ENCODE results near the gene JAK3. TPM values are rescaled to one million over a fixed set of nuclear protein-coding genes. Genes with fewer than 3 reads are reported as not detected.
A peak's percentile ranks its signal among the peaks of the same experiment; 100 is the strongest.

The JAK3 gene
- total RNA-seq, 1 donor from 2014 or later, result 256 TPM

- H3K4me3 Mint-ChIP-seq, result no peak overlapping the region
- H3K36me3 Mint-ChIP-seq (ENCODE audit: low read depth), result no peaks in the 10 kb centered on the region
- ChIA-PET POLR2A (interaction anchor here (0.7 to 3.7 kb wide), 4 partner anchors 12 to 153 kb away, joined by 3 to 36 read pairs (median 16); partner anchors contain the start of genes CCDC124 and RPL18A), CTCF (interaction anchor here (1.5 to 2.7 kb wide), 3 partner anchors 12 to 61 kb away, joined by 3 to 24 read pairs (median 8); partner anchors contain the start of genes CCDC124 and RPL18A)
- H3K9me3 Mint-ChIP-seq, result no peaks in the 10 kb centered on the region
- peaks cover 21% of the 10 kb centered on the region for H3K4me1 Mint-ChIP-seq
- ATAC-seq (ENCODE audit: low read depth) (no peak), DNase-seq (no peak)
- H3K27me3 Mint-ChIP-seq, result peaks cover 2% of the 10 kb centered on the region
- no peak for TF ChIP-seq CTCF (IDR thresholded peaks at IDR 0.05)
- no peak overlapping the region for H3K27ac Mint-ChIP-seq
- intact Hi-C loops (cut with micrococcal nuclease), result loop anchor here (5.0 kb wide), 1 partner anchor 126 kb away; no protein-coding TSS in a partner anchor
These were observed 23.5 kb upstream of the JAK3 start for GRCh38 chr19:17871032-17871877.

- ATAC-seq (ENCODE audit: low read depth), result no peak
- no peak overlapping the region for H3K4me3 Mint-ChIP-seq
- CTCF ChIA-PET, result interaction anchor here (1.6 kb wide), 1 partner anchor 69 kb away, joined by 5 read pairs; no protein-coding TSS in a partner anchor
- peaks cover 2% of the 10 kb centered on the region for H3K27me3 Mint-ChIP-seq
- intact Hi-C loops (cut with micrococcal nuclease), result no loop called here
- POLR2A ChIA-PET, result no interaction called here
- no peak overlapping the region for H3K27ac Mint-ChIP-seq
- no peaks in the 10 kb centered on the region for H3K9me3 Mint-ChIP-seq
- TF ChIP-seq CTCF (IDR thresholded peaks at IDR 0.05), result no peak
- DNase-seq, result no peak
- peaks cover 16% of the 10 kb centered on the region for H3K36me3 Mint-ChIP-seq (ENCODE audit: low read depth)
- H3K4me1 Mint-ChIP-seq, result peaks cover 19% of the 10 kb centered on the region
These were observed 21.4 kb upstream of the JAK3 start for GRCh38 chr19:17869114-17869608.

GRCh38 chr19:17868669-17869068, 20.9 kb upstream of the JAK3 start:
- peak overlapping the region; percentile 16 for H3K27ac Mint-ChIP-seq
- POLR2A ChIA-PET, result interaction anchor here (0.9 kb wide), 1 partner anchor 9 kb away, joined by 3 read pairs; the partner anchor contains the start of gene RPL18A

DNA sequence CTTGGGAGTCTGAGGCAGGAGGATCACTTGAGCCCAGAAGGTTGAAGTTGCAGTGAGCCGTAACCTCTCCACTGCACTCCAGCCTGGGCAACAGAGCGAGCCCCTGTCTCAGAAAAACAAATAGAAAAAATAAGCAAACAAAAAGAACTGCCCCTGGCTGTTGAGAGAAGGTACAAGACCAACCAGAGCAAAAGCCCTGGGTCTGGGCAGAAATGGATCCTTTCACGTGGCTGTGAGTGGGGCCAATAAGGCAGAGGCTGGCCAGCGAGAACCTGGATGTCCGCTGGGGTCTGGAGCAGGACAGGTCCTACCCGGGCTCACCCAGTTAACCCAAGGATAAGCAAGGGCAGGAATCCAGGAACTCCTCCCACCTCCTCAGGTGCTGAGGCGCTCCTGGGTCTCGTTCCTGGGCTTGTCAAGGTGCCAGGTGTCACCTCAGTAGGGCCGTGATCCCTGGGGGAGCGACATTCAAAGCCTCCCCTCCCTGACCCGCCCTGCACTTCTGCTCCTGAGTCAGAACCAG, 19.2 kb upstream of the JAK3 start:
- DNase-seq (no peak), ATAC-seq (ENCODE audit: low read depth) (no peak)
- CTCF ChIA-PET, result no interaction called here

More at GRCh38 chr19:17868669-17869068, 20.9 kb upstream of the JAK3 start:
- Mint-ChIP-seq H3K4me1 (peaks cover 15% of the 10 kb centered on the region), H3K4me3 (no peak overlapping the region), H3K27me3 (peaks cover 2% of the 10 kb centered on the region), H3K9me3 (no peaks in the 10 kb centered on the region), H3K36me3 (ENCODE audit: low read depth) (peaks cover 21% of the 10 kb centered on the region)
- CTCF ChIA-PET, result no interaction called here
- DNase-seq (no peak), ATAC-seq (ENCODE audit: low read depth) (no peak)
- intact Hi-C loops (cut with micrococcal nuclease), result no loop called here
- TF ChIP-seq CTCF (IDR thresholded peaks at IDR 0.05), result no peak

More for the DNA sequence above, 19.2 kb upstream of the JAK3 start:
- H3K4me1 Mint-ChIP-seq, result peaks cover 20% of the 10 kb centered on the region
- peaks cover 36% of the 10 kb centered on the region for H3K36me3 Mint-ChIP-seq (ENCODE audit: low read depth)
- no peak for TF ChIP-seq CTCF (IDR thresholded peaks at IDR 0.05)
- H3K27me3 Mint-ChIP-seq, result peaks cover 2% of the 10 kb centered on the region
- H3K27ac Mint-ChIP-seq, result no peak overlapping the region
- no peak overlapping the region for H3K4me3 Mint-ChIP-seq
- POLR2A ChIA-PET, result no interaction called here
- intact Hi-C loops (cut with micrococcal nuclease), result no loop called here
- H3K9me3 Mint-ChIP-seq, result no peaks in the 10 kb centered on the region
